ENCODE data around the gene GRIA3.

DNA sequence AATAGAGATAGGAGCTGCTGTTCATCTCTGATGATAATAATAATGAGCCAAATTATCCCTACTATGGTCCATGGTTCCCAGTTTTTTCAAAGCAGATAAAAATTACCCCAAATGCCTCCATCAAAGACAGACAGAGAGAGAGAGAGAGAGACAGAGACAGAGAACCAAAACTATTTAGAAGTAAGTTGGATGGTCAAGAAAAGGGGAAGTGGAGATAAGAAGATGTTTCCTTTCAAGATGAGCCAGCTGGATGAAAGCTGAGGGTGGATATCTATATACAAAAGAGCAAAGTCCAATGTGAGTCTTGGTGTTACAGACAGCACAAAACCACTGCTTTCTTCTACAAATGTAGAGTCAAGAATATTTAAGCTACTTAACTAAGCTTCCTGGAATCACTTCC, 173.9 kb downstream of the GRIA3 start:
- TF ChIP-seq, protein P1, sequence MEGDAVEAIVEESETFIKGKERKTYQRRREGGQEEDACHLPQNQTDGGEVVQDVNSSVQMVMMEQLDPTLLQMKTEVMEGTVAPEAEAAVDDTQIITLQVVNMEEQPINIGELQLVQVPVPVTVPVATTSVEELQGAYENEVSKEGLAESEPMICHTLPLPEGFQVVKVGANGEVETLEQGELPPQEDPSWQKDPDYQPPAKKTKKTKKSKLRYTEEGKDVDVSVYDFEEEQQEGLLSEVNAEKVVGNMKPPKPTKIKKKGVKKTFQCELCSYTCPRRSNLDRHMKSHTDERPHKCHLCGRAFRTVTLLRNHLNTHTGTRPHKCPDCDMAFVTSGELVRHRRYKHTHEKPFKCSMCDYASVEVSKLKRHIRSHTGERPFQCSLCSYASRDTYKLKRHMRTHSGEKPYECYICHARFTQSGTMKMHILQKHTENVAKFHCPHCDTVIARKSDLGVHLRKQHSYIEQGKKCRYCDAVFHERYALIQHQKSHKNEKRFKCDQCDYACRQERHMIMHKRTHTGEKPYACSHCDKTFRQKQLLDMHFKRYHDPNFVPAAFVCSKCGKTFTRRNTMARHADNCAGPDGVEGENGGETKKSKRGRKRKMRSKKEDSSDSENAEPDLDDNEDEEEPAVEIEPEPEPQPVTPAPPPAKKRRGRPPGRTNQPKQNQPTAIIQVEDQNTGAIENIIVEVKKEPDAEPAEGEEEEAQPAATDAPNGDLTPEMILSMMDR (conservative IDR thresholded peaks at IDR 0.05; ENCODE audit: low read length), result no peak
- no peak for TF ChIP-seq EZH2phosphoT487 (IDR thresholded peaks at IDR 0.05; ENCODE audit: borderline replicate concordance, low read depth, low read length)

All from OCI-LY7 (cell line).